HL-60 (cell line): ENCODE measurements around the gene ITFG1.

Experiments used
- CTCF ChIP-seq: IDR thresholded peaks from one replicate; pipeline ENCODE4 v1.5.1; 2011; ENCODE audit warnings: low read length, control low read depth, inconsistent platforms; ENCODE audit not compliant: insufficient read depth
- GABPA ChIP-seq: IDR thresholded peaks from 2 replicates; pipeline ENCODE4 v1.6.1; 2012; ENCODE audit warnings: low read depth
- POLR2AphosphoS5 ChIP-seq: IDR thresholded peaks from 2 replicates; pipeline ENCODE4 v1.6.1; 2012; ENCODE audit warnings: low read depth
- REST ChIP-seq: IDR thresholded peaks from 2 replicates; pipeline ENCODE4 v1.6.1; 2012; ENCODE audit warnings: low read depth; ENCODE audit not compliant: insufficient replicate concordance
- SPI1 ChIP-seq: IDR thresholded peaks from 2 replicates; pipeline ENCODE4 v1.6.1; 2012; ENCODE audit warnings: low read depth, mild to moderate bottlenecking, borderline replicate concordance

- TF ChIP-seq CTCF (no peak), REST (no peak), GABPA (no peak), POLR2AphosphoS5 (no peak), SPI1 (no peak)
Observed at GRCh38 chr16:47140686-47141085, 320.2 kb downstream of the ITFG1 start.
